G401 (cell line): ENCODE results near the gene ATAD3A. TPM values are rescaled to one million over a fixed set of nuclear protein-coding genes. Genes with fewer than 3 reads are reported as not detected.
"Not testable (repeated sequence)": the region's sequence is repeated elsewhere in the genome, so short reads cannot be mapped to it uniquely, and the experiment has no call there.

Experiments
- DNase-seq: peaks from one replicate; pipeline ENCODE4 v3.0.0-alpha.2; 2015; ENCODE audit warnings: low spot score
- in situ Hi-C: cut with HindIII; loops from 2 replicates; pipeline ENCODE4 v1.10.0; 2016; ENCODE audit warnings: low sequenced_read_pairs, mixed read lengths
- total RNA-seq: library from RNA; depleted of rRNA; stranded (reverse); fragments of >200 nt; shearing (Covaris generic); gene quantifications from 2 replicates; pipeline ENCODE4 v1.2.3, GENCODE V29; 2014; rRNA removed

ATAD3A gene
- total RNA-seq, result 88.6 and 111 TPM in 2 replicates

GRCh38 chr1:1511533-1512285, at the start of gene ATAD3A:
Gene ATAD3A (plus strand): TSS chr1:1512162. CDS start chr1:1512269, 107 bp downstream.
- peak; percentile 96 for DNase-seq
- in situ Hi-C loops, result no loop called here

GRCh38 chr1:1462318-1462966, 49.5 kb upstream of the ATAD3A start:
- in situ Hi-C loops, result no loop called here
- DNase-seq, result no peak

- in situ Hi-C loops, result no loop called here
- DNase-seq, result no peak
Measured at GRCh38 chr1:1463312-1463711, 48.6 kb upstream of the ATAD3A start.

- in situ Hi-C loops, result not testable (repeated sequence)
Measured at GRCh38 chr1:1468196-1468985, 43.6 kb upstream of the ATAD3A start.

GRCh38 chr1:1470626-1471388, 41.2 kb upstream of the ATAD3A start:
- in situ Hi-C loops, result no loop called here
- peak; percentile 2 for DNase-seq

More at GRCh38 chr1:1468196-1468985, 43.6 kb upstream of the ATAD3A start:
- not testable (repeated sequence) for DNase-seq

- in situ Hi-C loops, result no loop called here
Measured at GRCh38 chr1:1471389-1472052, 40.4 kb upstream of the ATAD3A start, which contains the start of gene ATAD3B. Gene ATAD3B (plus strand): TSS chr1:1471765. CDS start chr1:1471885, 120 bp downstream.

GRCh38 chr1:1472053-1472876, 39.7 kb upstream of the ATAD3A start:
- in situ Hi-C loops, DNase-seq: not testable (repeated sequence)

More at GRCh38 chr1:1471389-1472052, 40.4 kb upstream of the ATAD3A start, which contains the start of gene ATAD3B:
- DNase-seq, result peak; percentile 93

- in situ Hi-C loops, DNase-seq: not testable (repeated sequence)
Measured at GRCh38 chr1:1476011-1476410, 36.0 kb upstream of the ATAD3A start.

- DNase-seq, result no peak
- in situ Hi-C loops, result no loop called here
Measured at GRCh38 chr1:1477206-1477605, 34.8 kb upstream of the ATAD3A start.

GRCh38 chr1:1479547-1480487, 32.1 kb upstream of the ATAD3A start:
- DNase-seq, result no peak
- in situ Hi-C loops, result no loop called here

- in situ Hi-C loops, DNase-seq: not testable (repeated sequence)
Measured at GRCh38 chr1:1480488-1480867, 31.5 kb upstream of the ATAD3A start.

- in situ Hi-C loops, DNase-seq: not testable (repeated sequence)
Measured at GRCh38 chr1:1481811-1482210, 30.2 kb upstream of the ATAD3A start.

GRCh38 chr1:1482856-1483255, 29.1 kb upstream of the ATAD3A start:
- in situ Hi-C loops, result no loop called here
- no peak for DNase-seq

- no peak for DNase-seq
- in situ Hi-C loops, result no loop called here
Measured at GRCh38 chr1:1483714-1484113, 28.2 kb upstream of the ATAD3A start.

GRCh38 chr1:1484976-1485750, 26.8 kb upstream of the ATAD3A start:
- DNase-seq, in situ Hi-C loops: not testable (repeated sequence)
